SH-SY5Y (cell line): ENCODE results near the gene PABPN1L.

Experiments used
- GATA2 ChIP-seq: IDR thresholded peaks from 2 replicates; pipeline ENCODE4 v1.6.1; 2011; ENCODE audit warnings: mild to moderate bottlenecking, low read depth, low read length
- GATA3 ChIP-seq: IDR thresholded peaks from 2 replicates; pipeline ENCODE4 v1.6.1; 2011; ENCODE audit warnings: low read depth, mild to moderate bottlenecking, low read length, moderate library complexity

DNA sequence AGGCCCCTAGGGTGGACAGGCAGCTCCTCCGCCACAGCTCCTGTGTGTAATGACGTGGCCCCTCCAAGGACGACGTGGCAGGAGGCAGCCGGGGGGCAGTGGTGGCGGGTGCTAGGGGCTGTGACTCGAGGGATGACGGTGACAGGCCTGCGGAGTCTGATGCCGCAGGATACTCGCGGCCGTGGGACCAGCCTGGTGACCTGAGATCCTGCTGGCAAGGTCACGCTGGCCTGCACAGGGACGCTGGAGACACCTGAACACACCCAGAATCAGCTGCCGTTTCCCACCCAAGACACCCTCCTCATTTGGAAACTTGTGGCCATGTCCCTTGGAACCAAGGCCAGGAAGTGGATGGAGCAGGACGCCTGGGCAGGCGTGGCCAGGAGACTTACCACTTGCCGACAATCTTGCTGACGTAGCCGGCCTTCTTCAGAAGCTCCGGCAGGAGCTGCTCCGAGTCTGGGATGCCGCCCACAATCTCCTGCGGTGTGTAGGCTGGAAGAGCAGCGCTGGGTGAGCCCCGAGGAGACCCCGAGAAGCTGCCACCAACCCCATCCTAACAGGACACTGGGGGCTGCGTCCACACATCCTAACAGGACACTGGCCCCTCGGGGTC lies 25.8 kb downstream of the PABPN1L start:
- TF ChIP-seq GATA2, result no peak
- no peak for TF ChIP-seq GATA3
